Lung (tissue), 12 donors: ENCODE measurements around the gene PCOLCE2. TPM values are rescaled to one million over a fixed set of nuclear protein-coding genes. Genes with fewer than 3 reads are reported as not detected.

Experiments used
- ATAC-seq: fragments of 200-7000 bp; cut with Tn5 transposase; one replicate; pipeline ENCODE4 v1.9.1; 2020; ENCODE audit warnings: moderate number of reproducible peaks; ENCODE audit not compliant: insufficient read depth, low FRiP score
- DNase-seq, 3 donors: peaks; one replicate each; pipeline ENCODE4 v3.0.0-alpha.2; 2013 to 2017
- H3K27ac ChIP-seq, 2 donors: one replicate each; pipeline ENCODE4 v1.5.1; 2013; ENCODE audit warnings: mild to moderate bottlenecking in 2 of 2, moderate library complexity in 2 of 2, control low read depth in 1 of 2, inconsistent platforms in 1 of 2, low read depth in 1 of 2, low read length in 1 of 2
- H3K27me3 ChIP-seq, 3 donors: one replicate each; pipeline ENCODE4 v1.5.1; 2013; ENCODE audit warnings: low read length in 2 of 3; ENCODE audit not compliant: control insufficient read depth in 3 of 3, insufficient read depth in 3 of 3
- H3K36me3 ChIP-seq, 4 donors: one replicate each; pipeline ENCODE4 v1.5.1; 2013; ENCODE audit warnings: low read length in 4 of 4, mild to moderate bottlenecking in 1 of 4, moderate library complexity in 1 of 4; ENCODE audit not compliant: control insufficient read depth in 4 of 4, insufficient read depth in 4 of 4
- H3K4me1 ChIP-seq, 5 donors: one replicate each; pipeline ENCODE4 v1.5.1; 2013; ENCODE audit warnings: low read length in 5 of 5, mild to moderate bottlenecking in 2 of 5, moderate library complexity in 1 of 5; ENCODE audit not compliant: control insufficient read depth in 5 of 5, insufficient read depth in 5 of 5
- H3K4me3 ChIP-seq: one replicate; pipeline ENCODE4 v1.5.1; 2013; ENCODE audit warnings: mild to moderate bottlenecking, control low read depth, moderate library complexity
- H3K9ac ChIP-seq, 2 donors: one replicate each; pipeline ENCODE4 v1.5.1; 2013; ENCODE audit warnings: low read length in 2 of 2, control low read depth in 1 of 2; ENCODE audit not compliant: insufficient read depth in 1 of 2
- H3K9me3 ChIP-seq, 4 donors: one replicate each; pipeline ENCODE4 v1.5.1; 2013; ENCODE audit warnings: low read length in 3 of 4, mild to moderate bottlenecking in 1 of 4, moderate library complexity in 1 of 4; ENCODE audit not compliant: control insufficient read depth in 4 of 4, insufficient read depth in 3 of 4
- WGBS, 2 donors: extraction: QIAGEN DNeasy Blood & Tissue Kit; methylation state at CpG; one replicate each; pipeline ENCODE4 v1.1.7; 2013; 5-methylcytosine and 5-hydroxymethylcytosine counted together
- polyA plus RNA-seq, 2 donors: library from polyadenylated mRNA; stranded (reverse); fragments of 200-250 nt; gene quantifications; one replicate each; pipeline ENCODE4 v1.2.1, GENCODE V29; 2013
- total RNA-seq, 2 donors: library from RNA; depleted of rRNA in 1 of 2; stranded (reverse); fragments of >200 nt in 1 of 2; gene quantifications; one replicate each; pipeline ENCODE4 v1.2.1, GENCODE V29; 2014 to 2021
- TF ChIP-seq, protein P1 (sequence below): IDR thresholded peaks from 2 replicates; pipeline ENCODE4 v1.5.1; 2012; ENCODE audit warnings: mild to moderate bottlenecking; ENCODE audit errors: control extremely low read depth, extremely low read depth
- donor health status: control.
- donor health status: control.
- donor health status: Bipolar disorder and iron deficiency.
- donor health status: healthy.
- donor health status: DM: yes; HTN: yes; CAD: no.

PCOLCE2 gene
- total and polyA plus RNA-seq, 4 donors: 2.8 to 32.2 (median 15.6) TPM

DNA sequence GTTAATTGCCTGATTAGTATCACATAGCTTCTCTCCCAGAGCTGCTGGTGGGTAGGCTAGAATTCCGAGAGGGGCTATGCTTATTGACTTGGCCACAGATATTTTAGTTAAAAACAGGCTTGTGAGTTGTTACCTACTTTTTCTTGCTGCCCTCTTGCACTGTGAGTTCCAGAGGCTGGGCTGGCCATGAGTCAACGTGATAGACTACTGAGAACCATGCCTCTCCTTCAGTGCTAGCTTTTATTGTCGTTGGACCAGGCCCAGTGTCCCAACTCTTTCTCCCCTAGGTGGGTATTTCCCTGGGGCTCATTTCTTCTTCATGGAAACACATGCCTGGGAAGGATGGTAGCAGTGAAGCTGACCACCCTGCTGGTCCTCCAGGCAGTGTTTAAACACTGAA lies 20.4 kb upstream of the PCOLCE2 start:
- Histone ChIP-seq H3K4me3 (no peak overlapping the region), H3K9me3 (no peaks in the 10 kb centered on the region), H3K9ac (no peak overlapping the region), H3K36me3 (no peaks in the 10 kb centered on the region), H3K27ac (peak overlapping the region in 1 of 2 donors; percentile 10), H3K27me3 (peaks cover 0 to 5% (median 0%) of the 10 kb centered on the region in 3 donors), H3K4me1 (peaks cover 0 to 8% (median 2%) of the 10 kb centered on the region in 5 donors)
- ATAC-seq (no peak), DNase-seq (no peak)
- 83 to 98% methylated on average over 3 of the region's 3 CpGs for WGBS, 2 donors
- TF ChIP-seq, protein P1, sequence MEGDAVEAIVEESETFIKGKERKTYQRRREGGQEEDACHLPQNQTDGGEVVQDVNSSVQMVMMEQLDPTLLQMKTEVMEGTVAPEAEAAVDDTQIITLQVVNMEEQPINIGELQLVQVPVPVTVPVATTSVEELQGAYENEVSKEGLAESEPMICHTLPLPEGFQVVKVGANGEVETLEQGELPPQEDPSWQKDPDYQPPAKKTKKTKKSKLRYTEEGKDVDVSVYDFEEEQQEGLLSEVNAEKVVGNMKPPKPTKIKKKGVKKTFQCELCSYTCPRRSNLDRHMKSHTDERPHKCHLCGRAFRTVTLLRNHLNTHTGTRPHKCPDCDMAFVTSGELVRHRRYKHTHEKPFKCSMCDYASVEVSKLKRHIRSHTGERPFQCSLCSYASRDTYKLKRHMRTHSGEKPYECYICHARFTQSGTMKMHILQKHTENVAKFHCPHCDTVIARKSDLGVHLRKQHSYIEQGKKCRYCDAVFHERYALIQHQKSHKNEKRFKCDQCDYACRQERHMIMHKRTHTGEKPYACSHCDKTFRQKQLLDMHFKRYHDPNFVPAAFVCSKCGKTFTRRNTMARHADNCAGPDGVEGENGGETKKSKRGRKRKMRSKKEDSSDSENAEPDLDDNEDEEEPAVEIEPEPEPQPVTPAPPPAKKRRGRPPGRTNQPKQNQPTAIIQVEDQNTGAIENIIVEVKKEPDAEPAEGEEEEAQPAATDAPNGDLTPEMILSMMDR: no peak

DNA sequence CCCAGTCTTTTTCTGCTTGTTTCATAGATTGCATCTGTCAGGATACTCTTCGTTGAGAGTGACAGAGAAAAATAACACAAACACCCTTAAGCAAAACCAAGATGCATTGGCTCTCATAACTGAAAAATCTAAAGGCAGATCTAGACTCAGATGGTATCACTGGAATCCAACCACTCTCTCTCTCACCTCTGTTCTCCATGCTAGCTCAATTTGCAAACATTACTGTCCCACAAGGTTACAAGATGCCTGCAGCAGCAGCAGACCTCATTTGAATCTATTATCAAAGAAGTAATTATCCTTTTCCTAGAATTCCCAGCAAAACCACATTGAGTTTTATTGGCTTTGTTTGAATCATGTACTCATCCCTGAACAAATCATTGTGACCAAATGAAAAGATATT lies 19.1 kb upstream of the PCOLCE2 start:
- no peaks in the 10 kb centered on the region for H3K9me3 ChIP-seq

DNA sequence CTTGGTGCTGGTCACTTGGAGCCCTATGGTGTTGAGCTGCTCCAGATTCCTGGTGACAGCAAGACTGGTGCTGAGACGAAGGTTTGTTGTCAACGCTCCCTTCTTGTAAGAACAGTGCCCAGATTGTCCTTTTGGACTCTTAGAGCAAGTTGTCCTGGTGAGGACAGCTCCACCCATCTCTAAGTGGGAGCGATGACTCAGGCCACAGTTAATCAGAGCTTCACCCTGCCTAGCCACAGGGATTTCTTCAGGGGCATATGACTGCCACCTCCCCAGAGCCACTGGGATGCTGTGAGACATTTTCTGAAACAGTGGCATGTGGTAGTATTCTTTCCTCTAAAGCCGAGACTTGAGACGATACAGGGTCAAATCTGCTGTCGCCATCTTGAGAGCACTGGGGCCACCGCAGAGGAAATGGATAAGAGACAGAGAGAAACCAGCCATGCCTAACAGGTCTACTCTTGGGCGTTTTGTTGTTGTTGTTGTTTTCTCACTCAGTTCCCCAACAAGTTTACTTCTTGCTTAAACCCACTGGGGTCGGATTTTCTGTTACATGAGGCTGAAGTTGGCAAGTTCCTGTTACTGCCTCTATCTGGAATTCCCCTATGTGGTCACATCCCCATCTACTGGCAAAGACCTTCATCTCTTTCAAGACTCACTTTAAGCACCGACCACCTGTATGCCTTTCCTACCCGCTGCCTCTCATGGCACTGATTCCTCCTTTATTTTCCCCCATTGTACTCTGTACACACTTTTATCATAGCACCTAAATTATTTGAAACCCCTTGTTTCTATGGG lies 16.0 kb upstream of the PCOLCE2 start:
- DNase-seq (no peak), ATAC-seq (peak; percentile 38)
- TF ChIP-seq, protein P1: no peak
- Histone ChIP-seq H3K9ac (no peak overlapping the region), H3K27me3 (peaks cover 0 to 10% (median 0%) of the 10 kb centered on the region in 3 donors), H3K4me1 (peaks cover 0 to 4% (median 0%) of the 10 kb centered on the region in 5 donors), H3K27ac (no peak overlapping the region), H3K4me3 (no peak overlapping the region), H3K36me3 (no peaks in the 10 kb centered on the region), H3K9me3 (no peaks in the 10 kb centered on the region)
- WGBS, 2 donors: 66 to 70% methylated on average over 11 of the region's 11 CpGs

More for the DNA sequence above, 19.1 kb upstream of the PCOLCE2 start:
- DNase-seq (no peak), ATAC-seq (no peak)
- no peak overlapping the region for H3K9ac ChIP-seq
- TF ChIP-seq, protein P1: no peak
- H3K4me3 ChIP-seq: no peak overlapping the region
- H3K27ac ChIP-seq: no peak overlapping the region
- peaks cover 0 to 8% (median 2%) of the 10 kb centered on the region in 5 donors for H3K4me1 ChIP-seq
- WGBS, 2 donors: 50 to 70% methylated on average over 1 of the region's 1 CpG
- H3K27me3 ChIP-seq: peaks cover 0 to 10% (median 0%) of the 10 kb centered on the region in 3 donors
- H3K36me3 ChIP-seq: no peaks in the 10 kb centered on the region
